ENCODE results near the gene C17orf100.
"Not testable (repeated sequence)": the region's sequence is repeated elsewhere in the genome, so short reads cannot be mapped to it uniquely, and the experiment has no call there.

Gene C17orf100

DNA sequence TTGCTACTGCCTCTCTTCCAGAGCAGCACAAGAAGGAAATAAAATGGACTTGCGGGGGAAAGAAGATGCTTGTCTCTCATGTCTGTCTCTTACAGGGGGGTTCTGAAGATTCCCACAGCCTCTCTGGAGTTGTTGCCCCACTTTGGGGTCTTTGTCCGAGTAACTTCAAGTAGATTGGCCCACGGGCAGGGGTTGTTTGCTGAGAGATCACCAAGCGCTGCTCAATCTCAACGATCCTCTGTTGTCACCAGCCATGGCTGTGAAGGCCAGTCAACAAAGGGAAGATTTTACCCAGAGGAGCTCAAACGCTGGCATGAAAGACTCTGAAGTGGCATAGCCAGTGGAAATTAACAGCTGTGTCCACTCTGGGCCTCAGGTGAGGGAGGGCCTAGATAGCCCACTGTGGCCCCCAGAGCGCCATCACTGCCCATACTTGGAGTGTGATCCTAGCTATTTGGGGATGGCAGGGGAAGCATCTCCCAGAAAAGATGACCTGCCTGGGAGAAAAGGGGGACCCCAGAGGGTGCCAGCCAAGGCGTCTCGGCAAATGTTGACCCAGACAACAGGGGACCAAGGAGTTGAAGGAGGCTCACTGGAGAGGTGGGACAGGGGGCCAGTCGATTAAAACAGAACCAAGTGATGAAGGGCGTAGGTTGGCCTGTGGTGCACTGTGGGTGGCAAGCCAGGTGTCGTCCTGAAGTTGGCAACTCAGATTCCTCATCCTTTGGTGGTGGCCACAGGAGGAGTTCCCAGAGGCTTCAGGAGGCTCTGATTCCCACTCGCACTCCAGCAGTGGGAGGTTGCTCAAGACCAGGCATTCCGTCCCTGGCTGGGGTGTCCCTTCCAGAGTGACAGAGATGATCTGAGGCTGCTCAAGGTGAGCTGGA lies 33.6 kb downstream of the C17orf100 start:
- ChIA-PET POLR2A (no interaction called here), CTCF (interaction anchor here (1.4 kb wide), 1 partner anchor 35 kb away, joined by 3 read pairs; no protein-coding TSS in a partner anchor)
- DNase-seq (ENCODE audit: extremely low spot score) = no peak
- TF ChIP-seq, protein P1, sequence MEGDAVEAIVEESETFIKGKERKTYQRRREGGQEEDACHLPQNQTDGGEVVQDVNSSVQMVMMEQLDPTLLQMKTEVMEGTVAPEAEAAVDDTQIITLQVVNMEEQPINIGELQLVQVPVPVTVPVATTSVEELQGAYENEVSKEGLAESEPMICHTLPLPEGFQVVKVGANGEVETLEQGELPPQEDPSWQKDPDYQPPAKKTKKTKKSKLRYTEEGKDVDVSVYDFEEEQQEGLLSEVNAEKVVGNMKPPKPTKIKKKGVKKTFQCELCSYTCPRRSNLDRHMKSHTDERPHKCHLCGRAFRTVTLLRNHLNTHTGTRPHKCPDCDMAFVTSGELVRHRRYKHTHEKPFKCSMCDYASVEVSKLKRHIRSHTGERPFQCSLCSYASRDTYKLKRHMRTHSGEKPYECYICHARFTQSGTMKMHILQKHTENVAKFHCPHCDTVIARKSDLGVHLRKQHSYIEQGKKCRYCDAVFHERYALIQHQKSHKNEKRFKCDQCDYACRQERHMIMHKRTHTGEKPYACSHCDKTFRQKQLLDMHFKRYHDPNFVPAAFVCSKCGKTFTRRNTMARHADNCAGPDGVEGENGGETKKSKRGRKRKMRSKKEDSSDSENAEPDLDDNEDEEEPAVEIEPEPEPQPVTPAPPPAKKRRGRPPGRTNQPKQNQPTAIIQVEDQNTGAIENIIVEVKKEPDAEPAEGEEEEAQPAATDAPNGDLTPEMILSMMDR (IDR thresholded peaks at IDR 0.05; ENCODE audit: control extremely low read depth, extremely low read depth, low read depth, missing control alignments) = no peak

DNA sequence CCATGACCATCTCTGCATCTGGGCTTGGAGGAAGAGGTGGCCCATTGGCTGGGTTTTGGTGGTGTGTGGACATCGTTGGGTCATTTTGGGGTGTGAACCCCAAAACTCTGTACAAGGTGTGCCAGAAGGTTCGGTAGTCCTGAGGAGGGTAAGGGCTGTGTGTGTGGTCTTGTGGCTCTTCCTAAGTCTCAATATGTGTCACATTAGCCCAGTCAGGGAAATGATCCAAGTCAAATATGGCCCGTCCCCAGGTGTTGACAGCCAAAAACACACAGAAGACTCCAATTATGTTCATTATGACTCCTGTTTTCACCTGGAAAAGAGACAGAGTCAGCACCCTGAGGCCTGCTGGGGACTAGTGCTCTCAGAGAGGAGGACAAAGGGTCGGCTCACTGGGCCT lies 34.5 kb downstream of the C17orf100 start:
- CTCF ChIA-PET = interaction anchor here (1.4 kb wide), 1 partner anchor 34 kb away, joined by 3 read pairs; no protein-coding TSS in a partner anchor
- DNase-seq (ENCODE audit: extremely low spot score) = no peak
- POLR2A ChIA-PET = no interaction called here
- TF ChIP-seq, protein P1 (IDR thresholded peaks at IDR 0.05; ENCODE audit: control extremely low read depth, extremely low read depth, low read depth, missing control alignments) = no peak

DNA sequence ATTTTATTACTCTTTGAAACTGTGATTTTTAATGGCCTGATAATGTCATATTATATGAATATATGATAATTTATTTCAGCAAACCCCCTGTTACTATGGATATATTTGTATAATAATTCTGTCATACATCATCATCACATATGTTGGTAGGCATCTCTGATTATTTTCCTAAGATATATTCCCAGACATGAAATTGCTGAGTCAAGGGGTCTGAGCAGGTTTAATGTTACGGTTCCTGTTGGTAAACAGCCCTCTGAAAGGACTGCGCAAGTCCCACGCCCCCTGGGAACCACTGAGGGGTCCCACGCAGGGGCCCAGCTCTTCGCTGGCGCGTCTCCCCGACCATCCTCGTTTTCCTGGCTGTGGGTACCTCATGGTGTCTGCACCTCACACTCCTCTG lies 37.4 kb downstream of the C17orf100 start:
- CTCF ChIA-PET = interaction anchor here (1.4 kb wide), 1 partner anchor 9 kb away, joined by 3 read pairs; no protein-coding TSS in a partner anchor
- POLR2A ChIA-PET = no interaction called here
- no peak for DNase-seq (ENCODE audit: extremely low spot score)
- TF ChIP-seq, protein P1 (IDR thresholded peaks at IDR 0.05; ENCODE audit: control extremely low read depth, extremely low read depth, low read depth, missing control alignments) = no peak

DNA sequence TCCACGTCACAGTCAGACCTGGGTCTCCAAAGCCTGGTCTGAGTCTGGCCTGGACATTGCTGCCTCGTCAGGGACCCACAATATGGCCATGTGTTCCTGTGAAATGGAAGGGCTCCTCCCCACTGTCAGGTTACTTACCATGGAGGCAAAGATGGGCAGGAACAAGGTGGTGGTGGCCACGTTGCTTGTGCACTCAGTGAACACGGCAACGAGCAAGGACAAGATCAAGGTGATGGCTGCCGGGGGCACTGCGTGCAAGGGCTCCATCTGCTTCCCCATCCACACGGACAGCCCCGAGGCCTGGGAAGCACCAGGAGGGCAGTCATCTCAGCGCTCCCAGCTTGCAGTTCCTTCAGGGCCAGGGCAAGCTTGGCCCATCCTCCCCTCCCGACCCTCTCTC lies 39.1 kb downstream of the C17orf100 start:
- no peak for DNase-seq (ENCODE audit: extremely low spot score)
- TF ChIP-seq, protein P1 (IDR thresholded peaks at IDR 0.05; ENCODE audit: control extremely low read depth, extremely low read depth, low read depth, missing control alignments) = no peak
- ChIA-PET CTCF (interaction anchor here (1.0 kb wide), 1 partner anchor 9 kb away, joined by 3 read pairs; no protein-coding TSS in a partner anchor), POLR2A (no interaction called here)

DNA sequence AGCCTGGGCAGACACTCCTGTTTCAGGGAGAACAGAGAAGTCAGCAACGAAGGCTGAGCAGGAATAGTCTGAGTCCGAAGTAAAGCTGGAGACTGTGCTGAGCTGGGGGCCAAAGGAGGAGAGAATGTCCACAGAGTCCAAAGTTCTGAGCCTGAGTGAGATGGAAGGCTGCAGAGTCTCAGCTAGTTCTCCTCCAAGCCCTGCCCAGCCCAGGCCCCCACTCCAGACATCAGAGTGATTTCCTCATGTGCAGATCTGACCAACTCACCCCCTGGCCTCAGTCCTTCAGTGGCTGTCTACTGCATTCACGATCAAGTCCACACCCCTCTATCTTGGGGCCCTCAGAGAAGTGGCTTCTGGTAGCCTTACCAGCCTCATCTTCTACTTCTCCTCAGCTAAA lies 40.0 kb downstream of the C17orf100 start:
- TF ChIP-seq, protein P1 (IDR thresholded peaks at IDR 0.05; ENCODE audit: control extremely low read depth, extremely low read depth, low read depth, missing control alignments) = no peak
- CTCF ChIA-PET = interaction anchor here (1.0 kb wide), 1 partner anchor 8 kb away, joined by 3 read pairs; no protein-coding TSS in a partner anchor
- no peak for DNase-seq (ENCODE audit: extremely low spot score)
- POLR2A ChIA-PET = no interaction called here

DNA sequence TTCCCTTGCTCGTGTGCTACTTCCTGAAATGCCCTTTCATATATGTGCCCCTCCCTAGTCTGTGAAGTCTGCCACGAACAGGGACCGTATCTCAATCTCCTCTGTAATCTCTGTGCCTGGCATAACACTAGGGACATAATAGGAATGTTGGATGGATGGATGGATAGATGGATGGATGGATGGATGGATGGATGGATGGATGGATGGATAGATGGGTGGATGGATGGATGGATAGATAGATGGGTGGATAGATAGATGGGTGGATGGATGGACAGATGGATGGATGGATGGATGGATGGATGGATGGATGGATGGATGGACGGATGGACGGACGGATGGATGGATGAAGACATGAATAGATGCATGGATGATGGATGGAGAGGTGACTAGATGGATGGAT lies 40.4 kb downstream of the C17orf100 start:
- CTCF ChIA-PET; POLR2A ChIA-PET; DNase-seq (ENCODE audit: extremely low spot score): not testable (repeated sequence)

DNA sequence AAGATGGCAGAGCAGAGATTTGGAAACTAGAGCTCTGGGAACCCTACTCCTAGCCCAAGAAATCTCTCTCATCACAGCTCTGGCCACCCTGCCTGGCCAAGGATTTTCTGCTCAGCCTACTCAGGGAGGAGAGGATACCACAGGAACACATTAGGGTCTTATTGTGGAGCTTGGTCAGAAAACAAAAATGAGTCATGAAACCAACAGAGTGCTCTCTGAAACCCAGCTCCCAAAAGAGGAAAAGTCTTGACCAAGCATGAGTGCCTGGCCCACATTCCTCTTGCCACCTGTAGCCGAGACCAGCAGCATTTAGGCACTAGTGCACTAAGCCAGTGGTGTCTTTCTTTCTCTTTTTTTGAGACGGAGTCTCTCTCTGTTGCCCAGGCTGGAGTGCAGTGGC lies 43.5 kb downstream of the C17orf100 start:
- TF ChIP-seq, protein P1 (IDR thresholded peaks at IDR 0.05; ENCODE audit: control extremely low read depth, extremely low read depth, low read depth, missing control alignments) = no peak
- no peak for DNase-seq (ENCODE audit: extremely low spot score)
- POLR2A ChIA-PET = no interaction called here
- CTCF ChIA-PET = interaction anchor here (0.9 to 1.2 kb wide), 3 partner anchors 12 to 28 kb away, joined by 3 to 5 read pairs (median 3); no protein-coding TSS in a partner anchor

Measured in GM10248 (cell line).